ENCODE results near the gene ASB13.

GRCh38 chr10:5652746-5653145 is 13.6 kb downstream of the ASB13 start:
- TF ChIP-seq CHD4 (IDR thresholded peaks at IDR 0.05) (no peak), MYC (IDR thresholded peaks at IDR 0.05; ENCODE audit: insufficient read depth, insufficient read length, insufficient replicate concordance, low read length, severe bottlenecking) (no peak), CBX3 (IDR thresholded peaks at IDR 0.05; ENCODE audit: borderline replicate concordance, low read depth) (no peak), NFYA (IDR thresholded peaks at IDR 0.05; ENCODE audit: borderline replicate concordance, low read depth, low read length) (no peak), TAF1 (IDR thresholded peaks at IDR 0.05; ENCODE audit: borderline replicate concordance, low read depth, low read length) (no peak), CTCF (IDR thresholded peaks at IDR 0.05 in 2 of 3, conservative IDR thresholded peaks at IDR 0.05 in 1 of 3; ENCODE audit: control insufficient read depth in 2 of 3, extremely low read depth in 1 of 3, insufficient read depth in 1 of 3, low read depth in 3 of 3, low read length in 3 of 3) (no peak)
